Gastrocnemius medialis (tissue), 4 donors: Measurements from ENCODE around the gene TIGD3.

Experiments
- POLR2A ChIP-seq, 2 donors: fragments of 450-650 bp; IDR thresholded peaks; one replicate each; pipeline ENCODE4 v1.6.1; 2017; ENCODE audit warnings: antibody characterized with exemption in 2 of 2, mild to moderate bottlenecking in 2 of 2, moderate library complexity in 2 of 2
- TF ChIP-seq, protein P1 (sequence below), 5 experiments: fragments of 450-650 bp in 3 of 5; fragments of 200-600 bp in 2 of 5; sonication (generic) in 2 of 5; IDR thresholded peaks in 4 of 5; conservative IDR thresholded peaks in 1 of 5; 1 replicate in 4 of 5; 2 replicates in 1 of 5; pipeline ENCODE4 v1.5.1; 2016 to 2019; ENCODE audit warnings: antibody characterized with exemption in 5 of 5, mild to moderate bottlenecking in 3 of 5, moderate library complexity in 3 of 5

GRCh38 chr11:65403607-65404121 is 49.1 kb downstream of the TIGD3 start:
- TF ChIP-seq, protein P1, sequence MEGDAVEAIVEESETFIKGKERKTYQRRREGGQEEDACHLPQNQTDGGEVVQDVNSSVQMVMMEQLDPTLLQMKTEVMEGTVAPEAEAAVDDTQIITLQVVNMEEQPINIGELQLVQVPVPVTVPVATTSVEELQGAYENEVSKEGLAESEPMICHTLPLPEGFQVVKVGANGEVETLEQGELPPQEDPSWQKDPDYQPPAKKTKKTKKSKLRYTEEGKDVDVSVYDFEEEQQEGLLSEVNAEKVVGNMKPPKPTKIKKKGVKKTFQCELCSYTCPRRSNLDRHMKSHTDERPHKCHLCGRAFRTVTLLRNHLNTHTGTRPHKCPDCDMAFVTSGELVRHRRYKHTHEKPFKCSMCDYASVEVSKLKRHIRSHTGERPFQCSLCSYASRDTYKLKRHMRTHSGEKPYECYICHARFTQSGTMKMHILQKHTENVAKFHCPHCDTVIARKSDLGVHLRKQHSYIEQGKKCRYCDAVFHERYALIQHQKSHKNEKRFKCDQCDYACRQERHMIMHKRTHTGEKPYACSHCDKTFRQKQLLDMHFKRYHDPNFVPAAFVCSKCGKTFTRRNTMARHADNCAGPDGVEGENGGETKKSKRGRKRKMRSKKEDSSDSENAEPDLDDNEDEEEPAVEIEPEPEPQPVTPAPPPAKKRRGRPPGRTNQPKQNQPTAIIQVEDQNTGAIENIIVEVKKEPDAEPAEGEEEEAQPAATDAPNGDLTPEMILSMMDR (IDR thresholded peaks at IDR 0.05 in 4 of 5, conservative IDR thresholded peaks at IDR 0.05 in 1 of 5), result no peak
- TF ChIP-seq POLR2A (IDR thresholded peaks at IDR 0.05), result no peak
